ENCODE data around the gene ADGRB3.
"Not testable (repeated sequence)": the region's sequence is repeated elsewhere in the genome, so short reads cannot be mapped to it uniquely, and the experiment has no call there.

ADGRB3 gene

DNA sequence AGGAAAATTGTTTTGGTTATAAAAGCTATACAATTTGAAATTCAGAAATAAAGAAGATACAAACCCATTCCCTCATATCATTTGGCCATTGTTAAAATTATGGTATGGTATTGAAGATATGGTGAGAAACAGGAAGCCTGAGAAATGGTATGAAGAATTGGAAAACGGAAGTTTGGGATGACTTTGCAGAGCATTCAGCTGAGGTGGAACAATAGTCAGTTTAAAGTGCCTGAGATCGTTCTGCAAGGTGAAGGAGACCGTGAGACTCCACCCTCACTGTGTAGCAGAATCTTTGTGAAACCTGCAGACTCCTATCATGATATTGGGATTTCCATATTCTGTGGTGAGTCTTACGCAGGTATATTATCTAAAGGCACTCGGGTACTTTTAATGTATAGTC, 97.3 kb downstream of the ADGRB3 start:
- in situ Hi-C loops (cut with MboI; ENCODE audit: low sequenced_read_pairs), result no loop called here

- in situ Hi-C loops (cut with MboI; ENCODE audit: low sequenced_read_pairs), result no loop called here
These were observed 100.8 kb downstream of the ADGRB3 start for GRCh38 chr6:68735866-68736265.

GRCh38 chr6:68737061-68737460, 102.0 kb downstream of the ADGRB3 start:
- in situ Hi-C loops (cut with MboI; ENCODE audit: low sequenced_read_pairs), result no loop called here

GRCh38 chr6:68738039-68738438, 103.0 kb downstream of the ADGRB3 start:
- in situ Hi-C loops (cut with MboI; ENCODE audit: low sequenced_read_pairs), result no loop called here

DNA sequence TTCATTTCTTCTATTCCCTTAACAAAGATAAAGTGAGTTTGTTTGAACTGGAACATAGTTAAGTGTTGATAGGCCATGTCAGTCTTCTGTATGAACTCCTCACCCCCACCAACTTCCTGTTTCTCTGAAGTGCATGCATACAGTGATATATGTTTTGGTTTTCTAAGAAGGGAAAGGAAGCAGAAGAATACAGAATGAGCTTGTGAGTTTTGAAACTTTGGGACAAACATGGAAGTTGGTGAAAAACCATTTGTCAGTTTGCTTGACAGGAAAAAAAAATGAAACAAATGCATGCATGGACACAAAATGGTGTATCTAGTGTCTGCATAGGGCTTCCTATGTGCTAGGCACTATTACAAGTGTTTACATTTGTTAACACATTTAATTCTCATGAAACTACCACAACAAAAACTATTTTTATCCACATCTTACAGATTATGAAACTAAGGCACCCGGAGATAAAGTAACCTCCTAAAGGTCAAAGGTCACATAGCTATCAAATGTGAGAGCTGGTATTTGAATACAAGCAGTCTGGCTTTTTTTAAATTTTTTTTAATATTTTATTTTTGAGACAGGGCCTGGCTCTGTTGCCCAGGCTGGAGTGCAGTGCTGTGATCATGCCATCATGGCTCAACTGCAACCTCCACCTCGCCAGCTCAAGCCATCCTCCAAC, 105.9 kb downstream of the ADGRB3 start:
- in situ Hi-C loops (cut with MboI; ENCODE audit: low sequenced_read_pairs), result no loop called here

DNA sequence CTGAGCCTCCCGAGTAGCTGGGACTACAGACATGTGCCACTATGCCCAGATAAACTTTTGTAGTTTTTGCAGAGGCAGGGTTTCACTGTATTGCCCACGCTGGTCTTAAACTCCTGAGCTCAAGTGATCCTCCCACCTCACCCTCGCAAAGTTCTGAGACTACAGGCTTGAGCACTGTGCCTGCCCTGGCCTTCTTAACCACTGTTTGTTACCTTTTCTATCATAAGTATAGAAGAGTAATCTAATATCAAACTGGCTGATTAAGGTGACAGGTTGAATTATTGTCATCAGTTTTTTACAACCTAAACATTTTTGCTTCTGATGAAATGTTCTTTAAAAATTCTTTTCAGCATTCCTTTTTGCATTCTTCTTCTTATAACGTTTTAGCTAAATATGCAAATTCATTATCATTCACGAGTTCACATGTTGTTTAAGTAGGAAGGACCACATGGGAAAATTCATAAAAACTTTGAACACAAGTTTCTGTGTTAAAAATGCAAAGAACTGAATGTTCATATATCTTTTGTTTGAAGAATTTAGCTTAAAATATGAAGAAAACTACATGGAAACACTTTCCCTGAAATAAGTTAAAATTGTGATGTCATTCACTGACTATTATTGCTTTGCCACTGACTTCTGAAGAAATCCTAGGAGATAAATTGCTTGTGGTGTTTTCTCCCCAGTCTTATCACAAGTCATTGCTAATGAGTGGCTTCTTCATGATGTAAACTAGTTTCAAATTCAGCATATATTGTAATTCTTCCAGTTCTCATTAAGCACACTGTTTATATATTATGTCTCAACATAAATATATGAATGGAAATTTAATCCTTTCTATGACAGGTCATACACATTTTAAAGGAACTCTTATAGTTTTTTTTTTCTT, 106.7 kb downstream of the ADGRB3 start:
- in situ Hi-C loops (cut with MboI; ENCODE audit: low sequenced_read_pairs), result no loop called here

DNA sequence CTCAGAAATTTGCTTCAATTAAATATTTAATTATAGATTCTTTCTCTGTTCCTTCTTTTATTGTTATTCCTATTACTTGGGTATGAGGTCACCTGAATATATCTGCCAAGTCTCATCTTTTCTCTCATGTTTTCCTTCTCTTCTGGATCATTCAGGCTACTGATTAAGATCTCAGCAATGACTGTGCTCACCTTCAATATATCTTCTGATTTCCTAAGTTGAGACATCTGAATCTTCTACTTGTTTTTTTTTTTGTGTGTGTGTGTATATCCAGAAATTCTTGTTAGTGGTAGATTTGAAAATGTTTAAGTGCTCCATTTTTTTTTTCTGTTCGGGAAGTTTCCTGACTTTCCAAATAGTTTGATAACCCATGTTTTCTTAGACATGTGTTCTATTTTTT, 108.0 kb downstream of the ADGRB3 start:
- in situ Hi-C loops (cut with MboI; ENCODE audit: low sequenced_read_pairs), result no loop called here

GRCh38 chr6:68744376-68744775, 109.3 kb downstream of the ADGRB3 start:
- in situ Hi-C loops (cut with MboI; ENCODE audit: low sequenced_read_pairs), result not testable (repeated sequence)

DNA sequence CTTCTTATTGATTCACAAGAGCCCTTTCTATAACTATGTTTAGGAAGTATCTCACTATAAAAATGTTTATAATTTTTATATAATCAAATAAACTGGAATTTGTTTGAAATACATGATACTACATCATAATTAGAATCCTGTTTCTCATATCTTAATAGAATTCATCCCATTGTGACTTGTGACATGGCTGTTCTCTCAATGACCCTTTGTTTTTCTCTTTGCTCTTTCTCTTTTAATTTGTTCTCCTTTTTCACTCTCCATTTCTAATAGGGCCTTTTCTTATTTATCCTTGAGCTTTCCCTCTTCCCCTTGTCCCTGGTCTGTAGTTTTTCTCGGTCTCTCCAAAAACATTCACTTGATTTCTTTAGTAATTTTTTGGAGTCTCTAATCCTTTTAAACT, 111.3 kb downstream of the ADGRB3 start:
- in situ Hi-C loops (cut with MboI; ENCODE audit: low sequenced_read_pairs), result no loop called here

DNA sequence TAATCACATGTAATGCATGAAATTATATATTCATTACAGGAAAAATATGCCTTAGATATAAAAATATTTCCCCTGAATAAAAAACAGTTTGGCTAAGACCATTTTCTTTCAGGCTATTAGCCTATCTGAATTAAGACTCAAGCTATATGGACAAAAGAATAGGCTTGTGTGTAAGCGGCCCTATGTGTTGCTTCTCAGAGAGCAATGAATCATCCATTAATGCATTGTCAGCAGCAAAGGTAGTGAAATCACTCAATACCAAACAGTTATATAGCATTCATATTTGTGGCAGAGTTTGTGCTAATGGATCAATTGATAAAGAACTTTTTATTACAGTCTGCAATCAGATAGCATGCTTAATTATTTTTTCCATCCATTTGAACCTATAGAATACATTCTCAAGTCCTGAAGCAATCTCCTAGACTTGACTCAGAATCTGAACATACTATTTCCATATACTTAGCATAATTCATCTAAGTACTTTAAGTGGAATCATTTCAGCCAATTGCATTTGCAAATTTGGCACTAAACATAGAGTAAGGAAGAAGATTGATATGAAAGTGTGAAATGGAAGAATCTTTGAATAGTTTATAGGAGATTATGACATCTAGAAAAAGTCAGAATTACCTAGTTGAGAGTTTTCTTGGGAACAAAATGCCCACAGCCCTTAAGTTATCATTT, 112.2 kb downstream of the ADGRB3 start:
- in situ Hi-C loops (cut with MboI; ENCODE audit: low sequenced_read_pairs), result no loop called here

- in situ Hi-C loops (cut with MboI; ENCODE audit: low sequenced_read_pairs), result not testable (repeated sequence)
These were observed 112.8 kb downstream of the ADGRB3 start for GRCh38 chr6:68747832-68748231.

DNA sequence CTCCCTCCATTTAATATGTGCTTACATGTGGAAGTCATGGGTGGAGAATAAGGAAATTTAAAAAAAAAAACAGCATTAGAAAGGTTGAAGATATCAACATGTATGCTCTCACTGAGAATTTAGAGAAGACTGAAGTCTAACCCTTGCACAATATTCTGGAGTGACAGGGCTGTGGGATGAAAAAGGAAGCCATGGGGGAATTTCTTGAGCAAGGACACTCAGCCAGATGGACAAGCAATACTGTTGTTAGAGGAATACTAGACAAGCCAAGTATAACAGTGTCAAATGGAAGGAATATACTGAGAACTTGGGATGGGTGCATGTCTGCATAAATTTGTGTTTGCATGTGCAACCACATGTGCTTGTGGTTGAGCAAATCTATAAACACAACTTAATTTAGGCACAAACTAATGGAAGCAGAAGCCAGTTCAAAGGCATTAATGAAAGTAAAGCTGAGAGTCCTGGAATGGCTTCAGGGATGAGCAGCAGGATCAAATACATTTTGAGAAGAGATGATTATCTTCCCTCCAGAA, 119.7 kb downstream of the ADGRB3 start:
- in situ Hi-C loops (cut with MboI; ENCODE audit: low sequenced_read_pairs), result no loop called here

- in situ Hi-C loops (cut with MboI; ENCODE audit: low sequenced_read_pairs), result no loop called here
These were observed 121.6 kb downstream of the ADGRB3 start for GRCh38 chr6:68756454-68757375.

- in situ Hi-C loops (cut with MboI; ENCODE audit: low sequenced_read_pairs), result no loop called here
These were observed 122.7 kb downstream of the ADGRB3 start for GRCh38 chr6:68757821-68758220.

DNA sequence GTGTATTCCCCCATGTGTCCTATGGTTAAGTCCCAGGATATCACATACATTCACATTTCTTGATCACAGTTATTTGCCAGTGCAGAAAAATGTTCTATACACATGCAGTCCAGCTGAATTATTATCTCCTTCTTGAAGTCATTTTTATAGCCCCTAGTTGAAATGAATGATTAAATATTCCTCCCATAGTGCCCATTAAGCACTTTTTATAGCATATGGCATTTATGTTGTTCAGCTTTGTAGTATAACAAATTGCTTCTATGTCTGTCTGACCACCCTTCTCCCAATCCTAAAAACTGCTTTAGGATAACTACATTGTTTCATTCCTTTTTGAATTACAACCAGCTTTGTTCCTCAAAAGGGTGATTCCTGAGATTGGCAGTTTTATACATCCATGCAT, 123.5 kb downstream of the ADGRB3 start:
- in situ Hi-C loops (cut with MboI; ENCODE audit: low sequenced_read_pairs), result no loop called here

DNA sequence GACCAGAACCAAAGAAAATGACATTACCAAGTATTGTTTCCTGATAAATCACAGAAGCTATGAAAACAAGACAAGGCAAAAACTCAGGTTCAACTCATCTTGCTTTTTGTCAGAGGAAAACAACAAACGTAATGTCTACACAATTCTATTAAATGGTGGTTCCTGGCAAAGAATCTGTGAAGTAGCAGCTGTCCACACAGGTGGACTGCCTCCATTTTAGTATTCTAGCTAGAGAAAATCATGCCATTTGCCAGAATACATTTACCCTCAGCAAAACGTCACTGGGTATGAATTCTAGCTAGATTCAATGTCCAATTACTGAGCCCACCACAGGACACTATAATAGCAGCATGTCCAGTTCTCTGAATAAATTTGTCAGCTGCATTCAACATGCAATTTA, 125.4 kb downstream of the ADGRB3 start:
- in situ Hi-C loops (cut with MboI; ENCODE audit: low sequenced_read_pairs), result no loop called here

DNA sequence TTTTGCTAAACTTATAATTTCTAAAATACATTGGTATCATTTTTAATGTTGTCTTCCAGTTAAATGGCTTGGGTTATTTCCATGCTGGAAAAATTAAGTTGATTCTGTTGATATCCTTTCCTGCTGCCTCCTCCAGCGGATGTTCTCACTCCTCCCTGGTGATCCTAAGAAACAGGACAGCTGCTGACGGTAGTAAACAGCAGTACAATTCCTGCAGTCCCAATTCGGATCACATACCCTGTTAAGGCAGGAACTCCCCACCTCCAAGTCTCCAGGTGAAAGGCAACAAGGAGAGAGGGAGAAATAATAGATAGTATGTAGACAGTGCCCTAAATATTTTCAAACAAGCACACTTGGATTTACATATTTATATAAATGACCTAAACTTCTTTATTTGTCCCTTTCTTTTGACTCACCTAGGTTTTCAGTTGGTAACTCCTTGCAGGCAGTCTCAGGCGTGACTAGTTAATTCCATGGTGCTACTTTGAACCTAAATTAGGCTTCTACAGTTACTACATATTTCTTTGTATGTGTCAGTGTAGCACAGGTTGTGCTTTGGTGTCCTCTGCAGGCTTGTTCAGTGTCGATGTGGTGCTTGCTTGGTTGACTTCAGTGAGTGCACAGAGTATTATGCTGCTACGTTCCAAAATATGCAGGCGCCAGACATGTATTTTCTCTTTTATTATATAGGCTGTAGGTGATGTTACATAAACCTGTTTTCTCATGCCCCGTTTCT, 126.0 kb downstream of the ADGRB3 start:
- in situ Hi-C loops (cut with MboI; ENCODE audit: low sequenced_read_pairs), result no loop called here

DNA sequence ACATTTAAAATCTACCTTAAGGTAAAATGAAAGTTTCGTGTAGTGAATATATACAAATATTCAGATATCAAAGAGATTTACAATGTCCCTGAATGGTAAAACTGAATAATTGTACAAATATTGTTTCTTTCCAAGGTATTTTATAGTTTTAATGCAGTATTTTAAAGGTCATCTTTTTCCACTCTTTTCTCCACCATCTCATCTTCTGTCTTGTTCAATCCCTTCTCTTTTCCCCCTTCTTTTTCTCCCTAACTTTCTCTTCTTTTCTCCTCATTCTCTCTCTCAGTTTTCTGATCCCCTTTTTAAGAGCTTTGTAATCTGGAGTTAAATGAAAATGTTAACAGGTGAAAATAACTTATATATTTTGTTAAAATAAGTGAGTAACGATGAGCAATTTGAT, 126.9 kb downstream of the ADGRB3 start:
- in situ Hi-C loops (cut with MboI; ENCODE audit: low sequenced_read_pairs), result no loop called here

- in situ Hi-C loops (cut with MboI; ENCODE audit: low sequenced_read_pairs), result no loop called here
These were observed 136.3 kb downstream of the ADGRB3 start for GRCh38 chr6:68771426-68771825.

DNA sequence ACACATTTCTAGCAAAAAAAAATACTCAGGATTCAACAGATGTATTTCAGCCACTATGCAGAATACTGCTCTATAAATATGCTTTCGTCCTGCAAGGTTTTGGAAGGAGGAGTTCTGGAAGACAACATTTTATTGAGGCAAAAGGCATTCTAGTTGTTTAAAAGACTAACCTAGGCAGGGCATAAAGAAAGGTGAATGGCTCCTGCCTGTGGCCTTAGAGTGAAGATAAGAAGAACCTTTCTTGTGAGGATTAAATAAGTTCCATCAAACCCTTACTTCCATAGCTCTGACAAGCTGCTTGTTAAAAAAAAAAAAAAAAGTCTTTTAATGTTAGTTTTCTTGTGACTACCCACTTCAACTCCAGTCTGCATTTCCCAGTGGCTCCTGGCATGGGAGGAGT, 139.8 kb downstream of the ADGRB3 start:
- in situ Hi-C loops (cut with MboI; ENCODE audit: low sequenced_read_pairs), result no loop called here

Measured in HL-60/S4 treated with phorbol 12-myristate 13-acetate at 8.2 ng/mL for 4 days and 3 days (cell line).